ENCODE results near the gene CIDEC. TPM values are rescaled to one million over a fixed set of nuclear protein-coding genes. Genes with fewer than 3 reads are reported as not detected.

The CIDEC gene
- total RNA-seq, 4 donors from 2014 or later, result 12.5 to 34.7 (median 26.1) TPM

- H3K4me1 ChIP-seq, result no peaks in the 10 kb centered on the region
- peaks cover 65% of the 10 kb centered on the region for H3K36me3 ChIP-seq
- WGBS, result 88% methylated on average over 3 of the region's 3 CpGs
- H3K9me3 ChIP-seq, result no peaks in the 10 kb centered on the region
- TF ChIP-seq POLR2AphosphoS5 (IDR thresholded peaks at IDR 0.05) (no peak), EP300 (IDR thresholded peaks at IDR 0.05) (no peak), CTCF (IDR thresholded peaks at IDR 0.05) (no peak), POLR2A (IDR thresholded peaks at IDR 0.05) (no peak)
- no peak overlapping the region for H3K4me3 ChIP-seq
- H3K27me3 ChIP-seq, result no peaks in the 10 kb centered on the region
- DNase-seq (ENCODE audit: low spot score in 2 of 2), result no peak
- H3K27ac ChIP-seq, result no peak overlapping the region
Observed at GRCh38 chr3:9831253-9831652, 48.8 kb downstream of the CIDEC start.

- no peak overlapping the region for H3K27ac ChIP-seq
- TF ChIP-seq POLR2A (IDR thresholded peaks at IDR 0.05), result no peak
- no peak for TF ChIP-seq EP300 (IDR thresholded peaks at IDR 0.05)
- TF ChIP-seq POLR2AphosphoS5 (IDR thresholded peaks at IDR 0.05), result no peak
- TF ChIP-seq CTCF (IDR thresholded peaks at IDR 0.05), result no peak
- no peak for DNase-seq (ENCODE audit: low spot score in 2 of 2)
- H3K4me3 ChIP-seq, result no peak overlapping the region
- 93% methylated on average over 13 of the region's 17 CpGs for WGBS
- no peaks in the 10 kb centered on the region for H3K4me1 ChIP-seq
- no peaks in the 10 kb centered on the region for H3K9me3 ChIP-seq
- H3K27me3 ChIP-seq, result no peaks in the 10 kb centered on the region
- H3K36me3 ChIP-seq, result peaks cover 50% of the 10 kb centered on the region
Observed at GRCh38 chr3:9828801-9829755, 51.0 kb downstream of the CIDEC start.

DNA sequence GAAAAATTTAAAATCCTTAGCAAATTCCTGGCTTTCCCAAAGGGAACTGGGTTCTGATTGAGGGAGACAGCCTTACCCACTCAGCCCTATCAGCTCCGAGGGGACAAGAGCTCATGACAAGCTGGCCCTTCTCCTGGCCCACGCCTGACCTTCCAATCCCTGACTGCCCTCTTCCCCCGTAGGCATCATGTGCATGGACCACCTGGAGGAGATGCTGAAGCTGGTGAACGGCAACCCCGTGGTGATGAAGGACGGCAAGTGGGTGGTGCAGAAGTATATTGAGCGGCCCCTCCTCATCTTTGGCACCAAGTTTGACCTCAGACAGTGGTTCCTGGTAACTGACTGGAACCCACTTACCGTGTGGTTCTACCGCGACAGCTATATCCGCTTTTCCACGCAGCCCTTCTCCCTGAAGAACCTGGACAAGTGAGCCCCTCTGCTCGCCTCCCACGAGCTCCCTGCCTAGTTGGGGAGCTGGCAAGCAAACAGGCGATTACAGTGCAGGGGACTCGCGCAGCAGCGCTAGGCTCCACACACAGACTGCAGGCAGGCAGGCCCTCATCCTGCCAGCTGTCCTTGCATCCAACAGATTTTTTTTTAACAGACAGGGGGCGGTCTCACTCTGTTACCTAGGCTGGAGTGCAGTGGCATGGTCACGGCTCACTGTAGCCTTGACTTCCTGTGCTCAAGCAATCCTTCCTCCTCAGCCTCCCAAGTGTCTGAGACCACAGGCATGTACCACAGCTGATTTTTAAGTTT is 53.1 kb downstream of the CIDEC start:
- Histone ChIP-seq H3K27me3 (no peaks in the 10 kb centered on the region), H3K36me3 (peaks cover 33% of the 10 kb centered on the region), H3K4me3 (no peak overlapping the region), H3K4me1 (no peaks in the 10 kb centered on the region), H3K9me3 (no peaks in the 10 kb centered on the region), H3K27ac (no peak overlapping the region)
- 86% methylated on average over 20 of the region's 20 CpGs for WGBS
- no peak for DNase-seq (ENCODE audit: low spot score in 2 of 2)
- TF ChIP-seq EP300 (IDR thresholded peaks at IDR 0.05) (no peak), POLR2A (IDR thresholded peaks at IDR 0.05) (no peak), POLR2AphosphoS5 (IDR thresholded peaks at IDR 0.05) (no peak), CTCF (IDR thresholded peaks at IDR 0.05) (no peak)

- no peaks in the 10 kb centered on the region for H3K9me3 ChIP-seq
- H3K27me3 ChIP-seq, result no peaks in the 10 kb centered on the region
- 57% methylated on average over 10 of the region's 14 CpGs for WGBS
- peaks cover 33% of the 10 kb centered on the region for H3K36me3 ChIP-seq
- no peak overlapping the region for H3K27ac ChIP-seq
- H3K4me1 ChIP-seq, result no peaks in the 10 kb centered on the region
- DNase-seq (ENCODE audit: low spot score in 2 of 2), result no peak
- TF ChIP-seq EP300 (IDR thresholded peaks at IDR 0.05) (no peak), POLR2AphosphoS5 (IDR thresholded peaks at IDR 0.05) (no peak), CTCF (IDR thresholded peaks at IDR 0.05) (no peak)
- no peak overlapping the region for H3K4me3 ChIP-seq
Observed at GRCh38 chr3:9825451-9826040, 54.5 kb downstream of the CIDEC start.
